Body of pancreas (tissue), 4 donors: ENCODE results near the gene DDO. TPM values are rescaled to one million over a fixed set of nuclear protein-coding genes. Genes with fewer than 3 reads are reported as not detected.

Experiments
- ATAC-seq: fragments of 150-250 bp; one replicate; pipeline ENCODE4 v1.9.1; 2016
- DNase-seq, 4 donors: peaks; one replicate each; pipeline ENCODE4 v3.0.0-alpha.2; 2019
- H3K27ac ChIP-seq, 4 donors: fragments of 200-600 bp; sonication (generic); 1 replicate in 3 of 4; 2 replicates in 1 of 4; pipeline versions ENCODE4 v1.5.1 to v1.6.1; 2016 to 2019; ENCODE audit warnings: mild to moderate bottlenecking in 1 of 4, mixed read lengths in 1 of 4, moderate library complexity in 1 of 4
- H3K27me3 ChIP-seq, 2 donors: fragments of 200-600 bp; sonication (generic); one replicate each; pipeline ENCODE4 v1.6.0; 2016; ENCODE audit warnings: mild to moderate bottlenecking in 1 of 2
- H3K36me3 ChIP-seq, 2 donors: fragments of 200-600 bp; sonication (generic); replicated peaks in 1 of 2; 2 replicates each; pipeline ENCODE4 v1.5.1; 2016; ENCODE audit warnings: low read depth in 2 of 2; ENCODE audit not compliant: insufficient read depth in 1 of 2
- H3K4me1 ChIP-seq: fragments of 200-600 bp; sonication (generic); one replicate; pipeline ENCODE4 v1.6.0; 2016
- H3K4me3 ChIP-seq, 2 donors: fragments of 200-600 bp; sonication (generic); 1 replicate in 1 of 2; 2 replicates in 1 of 2; pipeline ENCODE4 v1.5.1; 2016 to 2019
- H3K9me3 ChIP-seq, 3 donors: fragments of 200-600 bp; sonication (generic); 1 replicate in 2 of 3; 2 replicates in 1 of 3; pipeline ENCODE4 v1.5.1; 2016
- CTCF ChIP-seq, 7 experiments: fragments of 450-650 bp in 4 of 7; fragments of 200-600 bp in 3 of 7; sonication (generic) in 3 of 7; IDR thresholded peaks; one replicate each; pipeline ENCODE4 v1.5.1; 2016 to 2019; ENCODE audit warnings: antibody characterized with exemption in 7 of 7
- POLR2A ChIP-seq, 3 donors: fragments of 450-650 bp; IDR thresholded peaks; one replicate each; pipeline ENCODE4 v1.6.1; 2016; ENCODE audit warnings: antibody characterized with exemption in 3 of 3, mild to moderate bottlenecking in 2 of 3
- WGBS, 2 donors: methylation state at CpG; one replicate each; pipeline ENCODE4 v1.1.5; 2017; 5-methylcytosine and 5-hydroxymethylcytosine counted together
- intact Hi-C: fragments of 100-400 bp; cut with DNase I; formaldehyde crosslinking; loops from one replicate; pipeline ENCODE4 v1.15.1; 2023
- total RNA-seq, 2 donors: library from RNA; depleted of rRNA; stranded (reverse); fragments of >200 nt; gene quantifications; one replicate each; pipeline ENCODE4 v1.1.0, GENCODE V29; 2016

The DDO gene
- 1 to 10 TPM in 1 of 2 donors, not detected in 1; 1.3 TPM for total RNA-seq

GRCh38 chr6:110415086-110415916 is at the start of gene DDO:
Gene DDO (minus strand): TSS chr6:110415575. CDS start chr6:110413462, 2,113 bp downstream.
- H3K4me1 ChIP-seq = peaks cover 23% of the 10 kb centered on the region
- H3K4me3 ChIP-seq = no peak within 1 kb of the TSS
- peak in 2 of 3 donors; percentile 30 to 43 for TF ChIP-seq POLR2A (IDR thresholded peaks at IDR 0.05)
- TF ChIP-seq CTCF (IDR thresholded peaks at IDR 0.05) = no peak
- H3K27me3 ChIP-seq = no peaks in the 10 kb centered on the region
- 14 to 15% methylated on average over 8 to 12 of the region's 12 CpGs for WGBS, 2 donors
- DNase-seq (peak; percentile 95 to 97 (median 96)), ATAC-seq (peak; percentile 98)
- intact Hi-C loops = no loop called here
- H3K9me3 ChIP-seq = no peaks in the 10 kb centered on the region
- H3K36me3 ChIP-seq = no peaks in the 10 kb centered on the region
- H3K27ac ChIP-seq = peak within 1 kb of the TSS; percentile 76 to 81 (median 79)

DNA sequence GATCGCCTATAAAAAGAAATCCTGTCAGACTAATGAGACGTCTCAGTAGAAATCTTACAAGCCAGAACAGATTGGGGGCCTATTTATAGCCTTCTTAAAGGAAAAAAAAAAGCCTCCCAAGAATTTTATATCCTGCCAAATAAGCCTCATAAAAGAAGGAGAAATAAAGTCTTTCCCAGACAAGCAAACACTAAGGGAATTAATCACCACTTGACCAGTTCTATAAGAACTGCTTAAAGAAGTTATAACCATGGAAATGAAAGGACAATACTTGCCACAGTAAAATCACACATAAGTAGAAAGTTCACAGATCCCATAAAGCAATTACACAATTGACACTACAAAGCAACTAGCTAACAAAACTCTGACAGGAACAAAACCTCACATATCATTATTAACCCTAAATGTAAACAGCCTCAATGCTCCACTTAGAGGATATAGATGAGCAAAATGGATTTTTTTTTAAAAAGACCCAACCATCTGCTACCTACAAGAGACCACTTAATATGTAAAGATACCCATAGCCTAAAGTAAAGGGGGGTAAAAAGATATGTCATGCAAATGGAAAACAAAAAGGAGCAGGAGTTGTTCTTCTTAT is 47.6 kb upstream of the DDO start:
- H3K36me3 ChIP-seq = no peaks in the 10 kb centered on the region
- peaks cover 0 to 3% (median 0%) of the 10 kb centered on the region in 3 donors for H3K9me3 ChIP-seq
- H3K4me1 ChIP-seq = no peaks in the 10 kb centered on the region
- ATAC-seq (no peak), DNase-seq (no peak)
- TF ChIP-seq CTCF (IDR thresholded peaks at IDR 0.05) (no peak), POLR2A (IDR thresholded peaks at IDR 0.05) (no peak)
- no peaks in the 10 kb centered on the region for H3K27me3 ChIP-seq
- 54 to 68% methylated on average over 2 of the region's 2 CpGs for WGBS, 2 donors
- H3K27ac ChIP-seq = no peak overlapping the region
- H3K4me3 ChIP-seq = no peak overlapping the region
- intact Hi-C loops = no loop called here

DNA sequence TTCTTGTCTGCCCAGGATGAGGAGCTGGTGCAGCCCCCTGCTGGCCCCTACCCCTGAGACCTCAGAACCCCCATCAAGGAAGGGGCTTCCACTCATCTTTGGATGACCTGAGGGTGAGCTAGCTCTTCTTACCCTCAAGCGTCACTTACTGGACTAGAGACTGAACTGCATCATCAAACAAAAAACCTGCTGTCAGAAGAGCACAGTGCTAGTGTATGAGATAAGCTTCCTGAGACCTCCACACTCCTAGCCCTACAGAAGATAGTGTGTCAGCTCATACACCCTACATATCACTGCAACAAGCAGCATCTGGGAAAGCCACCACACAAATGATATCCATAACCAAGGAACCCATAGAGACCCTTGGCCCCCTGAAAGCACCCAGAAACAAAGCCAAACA is 46.0 kb upstream of the DDO start:
- ATAC-seq (no peak), DNase-seq (no peak)
- intact Hi-C loops = no loop called here
- 92 to 100% methylated on average over 1 of the region's 1 CpG for WGBS, 2 donors
- peaks cover 0 to 3% (median 0%) of the 10 kb centered on the region in 3 donors for H3K9me3 ChIP-seq
- H3K4me1 ChIP-seq = no peaks in the 10 kb centered on the region
- no peak overlapping the region for H3K27ac ChIP-seq
- no peak for TF ChIP-seq CTCF (IDR thresholded peaks at IDR 0.05)
- no peaks in the 10 kb centered on the region for H3K36me3 ChIP-seq
- H3K4me3 ChIP-seq = no peak overlapping the region
- no peaks in the 10 kb centered on the region for H3K27me3 ChIP-seq

GRCh38 chr6:110459137-110459536 is 43.8 kb upstream of the DDO start:
- no peak for ATAC-seq
- Histone ChIP-seq H3K4me3 (no peak overlapping the region), H3K9me3 (peaks cover 0 to 3% (median 0%) of the 10 kb centered on the region in 3 donors), H3K27me3 (no peaks in the 10 kb centered on the region), H3K27ac (no peak overlapping the region), H3K4me1 (no peaks in the 10 kb centered on the region), H3K36me3 (no peaks in the 10 kb centered on the region)
- DNase-seq = no peak
- intact Hi-C loops = no loop called here
- WGBS, 2 donors = 85 to 89% methylated on average over 2 of the region's 2 CpGs
- TF ChIP-seq CTCF (IDR thresholded peaks at IDR 0.05) = no peak
- TF ChIP-seq POLR2A (IDR thresholded peaks at IDR 0.05) = no peak
